ENCODE results near the gene PNPLA6. TPM values are rescaled to one million over a fixed set of nuclear protein-coding genes. Genes with fewer than 3 reads are reported as not detected.
"Not testable (repeated sequence)": the region's sequence is repeated elsewhere in the genome, so short reads cannot be mapped to it uniquely, and the experiment has no call there.

The PNPLA6 gene
- total RNA-seq, 4 donors from 2014 or later = 181 to 296 (median 234) TPM

DNA sequence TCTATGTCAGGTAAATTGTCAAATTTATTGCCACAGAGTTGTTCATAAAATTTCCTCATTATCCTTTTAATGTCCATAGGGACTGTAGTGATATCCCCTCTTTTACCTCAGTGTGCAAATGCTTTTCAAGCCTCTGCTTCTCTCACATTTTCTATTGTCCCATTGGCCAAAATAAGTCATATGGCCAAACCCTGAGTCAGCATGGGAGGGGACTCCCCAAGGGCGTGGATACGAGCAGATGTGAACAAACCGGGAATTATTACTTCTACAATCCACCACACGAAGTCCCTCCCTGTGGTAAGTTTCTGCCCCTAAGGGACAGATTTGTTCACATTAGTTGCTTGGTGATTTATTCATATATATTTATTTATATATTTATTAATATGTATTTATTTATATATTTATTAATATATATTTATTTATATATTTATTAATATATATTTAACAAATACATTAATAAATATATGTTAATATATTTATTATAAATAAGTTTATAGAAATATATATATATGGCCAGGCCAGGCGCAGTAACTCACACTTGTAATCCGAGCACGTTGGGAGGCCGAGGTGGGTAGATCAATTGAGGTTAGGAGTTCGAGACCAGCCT lies 40.0 kb downstream of the PNPLA6 start:
- TF ChIP-seq POLR2A (IDR thresholded peaks at IDR 0.05) = no peak
- TF ChIP-seq, protein P1, sequence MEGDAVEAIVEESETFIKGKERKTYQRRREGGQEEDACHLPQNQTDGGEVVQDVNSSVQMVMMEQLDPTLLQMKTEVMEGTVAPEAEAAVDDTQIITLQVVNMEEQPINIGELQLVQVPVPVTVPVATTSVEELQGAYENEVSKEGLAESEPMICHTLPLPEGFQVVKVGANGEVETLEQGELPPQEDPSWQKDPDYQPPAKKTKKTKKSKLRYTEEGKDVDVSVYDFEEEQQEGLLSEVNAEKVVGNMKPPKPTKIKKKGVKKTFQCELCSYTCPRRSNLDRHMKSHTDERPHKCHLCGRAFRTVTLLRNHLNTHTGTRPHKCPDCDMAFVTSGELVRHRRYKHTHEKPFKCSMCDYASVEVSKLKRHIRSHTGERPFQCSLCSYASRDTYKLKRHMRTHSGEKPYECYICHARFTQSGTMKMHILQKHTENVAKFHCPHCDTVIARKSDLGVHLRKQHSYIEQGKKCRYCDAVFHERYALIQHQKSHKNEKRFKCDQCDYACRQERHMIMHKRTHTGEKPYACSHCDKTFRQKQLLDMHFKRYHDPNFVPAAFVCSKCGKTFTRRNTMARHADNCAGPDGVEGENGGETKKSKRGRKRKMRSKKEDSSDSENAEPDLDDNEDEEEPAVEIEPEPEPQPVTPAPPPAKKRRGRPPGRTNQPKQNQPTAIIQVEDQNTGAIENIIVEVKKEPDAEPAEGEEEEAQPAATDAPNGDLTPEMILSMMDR (IDR thresholded peaks at IDR 0.05) = no peak
- no peak for DNase-seq
- H3K27ac ChIP-seq = no peak overlapping the region

GRCh38 chr19:7577422-7577821 lies 41.9 kb downstream of the PNPLA6 start:
- not testable (repeated sequence) for H3K36me3 ChIP-seq, H3K4me1 ChIP-seq, H3K27ac ChIP-seq, H3K9me3 ChIP-seq, H3K4me3 ChIP-seq, DNase-seq, H3K27me3 ChIP-seq

More for the DNA sequence above, 40.0 kb downstream of the PNPLA6 start:
- Histone ChIP-seq H3K9me3 (no peaks in the 10 kb centered on the region), H3K4me1 (no peaks in the 10 kb centered on the region), H3K27me3 (no peaks in the 10 kb centered on the region), H3K36me3 (no peaks in the 10 kb centered on the region), H3K4me3 (no peak overlapping the region)

GRCh38 chr19:7578127-7578526 lies 42.6 kb downstream of the PNPLA6 start:
- Histone ChIP-seq H3K27me3 (no peaks in the 10 kb centered on the region), H3K36me3 (no peaks in the 10 kb centered on the region), H3K9me3 (no peaks in the 10 kb centered on the region), H3K4me3 (no peak overlapping the region), H3K4me1 (no peaks in the 10 kb centered on the region), H3K27ac (no peak overlapping the region)
- no peak for DNase-seq
- TF ChIP-seq, protein P1 (IDR thresholded peaks at IDR 0.05) = no peak
- no peak for TF ChIP-seq POLR2A (IDR thresholded peaks at IDR 0.05)

GRCh38 chr19:7579182-7579581 lies 43.7 kb downstream of the PNPLA6 start:
- no peak for DNase-seq
- TF ChIP-seq, protein P1 (IDR thresholded peaks at IDR 0.05) = no peak
- no peak for TF ChIP-seq POLR2A (IDR thresholded peaks at IDR 0.05)
- H3K9me3 ChIP-seq = no peaks in the 10 kb centered on the region
- no peak overlapping the region for H3K27ac ChIP-seq
- H3K4me3 ChIP-seq = no peak overlapping the region
- H3K27me3 ChIP-seq = no peaks in the 10 kb centered on the region
- H3K36me3 ChIP-seq = no peaks in the 10 kb centered on the region
- H3K4me1 ChIP-seq = no peaks in the 10 kb centered on the region

DNA sequence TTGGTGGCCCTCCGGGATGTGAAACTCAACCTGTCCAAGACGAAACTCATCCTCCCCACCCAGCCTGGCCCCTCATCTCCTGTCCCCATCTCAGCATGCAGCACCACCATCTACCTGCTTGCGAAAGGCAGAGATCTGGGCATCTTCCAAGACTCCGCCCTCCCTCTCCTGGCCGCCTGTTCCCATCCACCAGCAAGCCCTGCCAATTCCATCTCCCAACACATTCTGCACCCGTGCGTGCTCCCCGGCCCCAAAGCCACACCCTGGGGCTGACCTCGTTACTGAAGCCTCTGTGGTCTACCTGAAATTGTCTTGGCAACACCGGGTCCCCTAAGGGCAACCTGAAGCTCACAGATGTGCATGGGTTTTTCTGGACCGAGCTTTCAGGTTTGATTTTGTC lies 46.9 kb downstream of the PNPLA6 start:
- Histone ChIP-seq H3K4me1 (no peaks in the 10 kb centered on the region), H3K36me3 (no peaks in the 10 kb centered on the region), H3K4me3 (no peak overlapping the region), H3K27ac (no peak overlapping the region), H3K27me3 (no peaks in the 10 kb centered on the region), H3K9me3 (no peaks in the 10 kb centered on the region)
- TF ChIP-seq POLR2A (IDR thresholded peaks at IDR 0.05) = no peak
- TF ChIP-seq, protein P1 (IDR thresholded peaks at IDR 0.05) = no peak
- no peak for DNase-seq

DNA sequence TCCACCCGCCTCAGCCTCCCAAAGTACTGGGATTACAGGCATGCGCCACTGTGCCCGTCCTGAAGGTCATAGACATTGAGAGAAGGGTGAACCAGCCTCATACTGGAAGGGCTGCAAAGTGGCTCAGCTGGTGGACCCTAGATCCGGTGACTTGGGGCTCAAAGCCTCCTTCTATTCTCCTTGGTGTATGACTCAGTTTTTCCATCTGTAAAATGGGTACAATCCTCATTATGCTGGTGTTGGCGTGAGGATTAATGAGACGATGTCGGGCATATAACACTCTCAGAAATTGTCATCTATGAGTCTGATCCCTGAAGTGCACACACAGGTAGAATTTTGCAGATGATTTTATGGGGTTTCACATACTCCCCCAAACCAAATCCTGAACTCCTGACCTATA lies 54.3 kb downstream of the PNPLA6 start:
- DNase-seq = no peak
- TF ChIP-seq, protein P1 (IDR thresholded peaks at IDR 0.05) = no peak
- no peak for TF ChIP-seq POLR2A (IDR thresholded peaks at IDR 0.05)
- Histone ChIP-seq H3K4me3 (no peak overlapping the region), H3K9me3 (no peaks in the 10 kb centered on the region), H3K4me1 (no peaks in the 10 kb centered on the region), H3K36me3 (no peaks in the 10 kb centered on the region), H3K27ac (no peak overlapping the region), H3K27me3 (no peaks in the 10 kb centered on the region)
